Immature natural killer cell (primary cell): ENCODE results near the gene NOP53. TPM values are rescaled to one million over a fixed set of nuclear protein-coding genes. Genes with fewer than 3 reads are reported as not detected.
A peak's percentile ranks its signal among the peaks of the same experiment; 100 is the strongest.
"Not testable (repeated sequence)": the region's sequence is repeated elsewhere in the genome, so short reads cannot be mapped to it uniquely, and the experiment has no call there.

ENCODE experiments used
- DNase-seq, 3 donors: peaks; one replicate each; pipeline ENCODE4 v3.0.0; 2022; ENCODE audit warnings: mixed read lengths in 1 of 3
- H3K27ac Mint-ChIP-seq, 6 donors: one replicate each; pipeline ENCODE4 v1.8.0; 2020; ENCODE audit warnings: mixed read lengths in 6 of 6, mild to moderate bottlenecking in 5 of 6, inconsistent platforms in 4 of 6, moderate library complexity in 3 of 6
- H3K27me3 Mint-ChIP-seq, 3 donors: one replicate each; pipeline ENCODE4 v1.8.0; 2020 to 2021; ENCODE audit warnings: low read depth in 3 of 3, mild to moderate bottlenecking in 3 of 3, mixed read lengths in 3 of 3, moderate library complexity in 3 of 3, inconsistent platforms in 1 of 3
- H3K36me3 Mint-ChIP-seq, 3 donors: one replicate each; pipeline ENCODE4 v1.8.0; 2020; ENCODE audit warnings: mixed read lengths in 3 of 3, inconsistent platforms in 2 of 3, mild to moderate bottlenecking in 2 of 3
- H3K4me1 Mint-ChIP-seq, 2 donors: one replicate each; pipeline ENCODE4 v1.8.0; 2020; ENCODE audit warnings: inconsistent platforms in 2 of 2, mild to moderate bottlenecking in 2 of 2, mixed read lengths in 2 of 2, moderate library complexity in 1 of 2
- H3K4me3 Mint-ChIP-seq, 5 donors: one replicate each; pipeline ENCODE4 v1.8.0; 2020; ENCODE audit warnings: mild to moderate bottlenecking in 5 of 5, mixed read lengths in 5 of 5, inconsistent platforms in 3 of 5, moderate library complexity in 3 of 5
- H3K9me3 Mint-ChIP-seq, 6 donors: one replicate each; pipeline ENCODE4 v1.8.0; 2020; ENCODE audit warnings: mild to moderate bottlenecking in 6 of 6, mixed read lengths in 6 of 6, inconsistent platforms in 4 of 6, moderate library complexity in 3 of 6
- polyA plus RNA-seq, 3 donors: library from polyadenylated mRNA; unstranded; fragments of 300-500 nt; fragmentation: Illumina TruSeq; gene quantifications; one replicate each; pipeline ENCODE4 v1.2.3, GENCODE V29; 2021

Gene NOP53
- polyA plus RNA-seq, 3 donors from 2014 or later = 72.0 to 234 (median 101) TPM

DNA sequence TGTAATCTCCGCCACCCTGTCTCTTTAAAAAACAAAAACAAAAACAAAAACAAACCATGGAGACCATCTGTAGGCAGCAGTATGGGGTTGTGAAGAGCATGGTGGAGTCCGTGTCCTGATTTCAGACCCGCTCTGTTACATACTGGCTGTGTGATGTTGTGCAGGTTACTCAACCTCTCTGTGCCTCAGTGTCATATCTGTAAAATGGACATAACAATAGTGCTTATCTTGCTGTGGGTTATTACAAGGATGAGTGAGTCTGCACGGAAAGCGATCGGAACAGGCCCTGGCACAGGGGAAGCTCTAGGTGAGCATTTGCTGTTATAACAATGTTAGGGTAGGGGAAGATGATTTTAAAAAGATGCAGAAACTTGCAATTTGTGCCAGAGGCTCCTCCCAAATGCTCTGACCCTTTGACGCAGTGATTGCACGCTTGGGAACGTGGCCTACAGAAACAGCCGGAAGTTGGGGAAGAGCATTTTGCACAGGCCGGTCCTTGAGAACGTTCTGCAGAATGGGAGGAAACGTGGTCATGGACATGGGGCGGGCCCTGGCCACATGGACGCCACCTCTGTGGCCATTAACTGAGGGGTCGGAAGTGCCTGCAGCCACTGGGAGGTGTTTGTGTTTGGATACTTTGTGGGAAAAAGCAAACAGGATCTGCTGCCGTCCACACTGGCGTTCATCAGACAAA, 17.4 kb downstream of the NOP53 start:
- Mint-ChIP-seq H3K4me3 (no peak overlapping the region), H3K9me3 (peaks cover 0 to 2% (median 0%) of the 10 kb centered on the region in 6 donors), H3K36me3 (peaks cover 9 to 16% (median 15%) of the 10 kb centered on the region in 3 donors), H3K4me1 (peaks cover 0 to 2% of the 10 kb centered on the region in 2 donors), H3K27me3 (peaks cover 4 to 5% (median 4%) of the 10 kb centered on the region in 3 donors), H3K27ac (no peak overlapping the region)
- DNase-seq = no peak

DNA sequence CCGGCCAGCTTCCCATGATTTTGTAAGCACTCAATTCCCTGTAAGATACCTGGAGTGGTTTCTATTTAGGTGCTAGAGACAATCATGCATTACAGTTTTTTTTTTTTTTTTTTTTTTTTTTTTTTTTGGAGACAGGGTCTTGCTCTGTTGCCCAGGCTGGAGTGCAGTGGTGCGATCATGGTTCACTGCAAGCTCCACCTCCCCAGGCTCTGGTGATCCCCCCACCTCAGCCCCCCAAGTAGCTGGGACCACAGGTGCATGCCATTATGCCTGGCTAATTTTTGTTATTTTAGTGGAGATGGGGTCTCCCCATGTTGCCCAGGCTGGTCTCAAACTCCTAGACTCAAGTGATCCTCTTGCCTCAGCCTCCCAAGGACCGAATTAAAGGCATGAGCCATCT, 19.4 kb downstream of the NOP53 start:
- not testable (repeated sequence) for H3K9me3 Mint-ChIP-seq, H3K4me3 Mint-ChIP-seq, H3K27me3 Mint-ChIP-seq, H3K4me1 Mint-ChIP-seq, H3K36me3 Mint-ChIP-seq, H3K27ac Mint-ChIP-seq, DNase-seq

DNA sequence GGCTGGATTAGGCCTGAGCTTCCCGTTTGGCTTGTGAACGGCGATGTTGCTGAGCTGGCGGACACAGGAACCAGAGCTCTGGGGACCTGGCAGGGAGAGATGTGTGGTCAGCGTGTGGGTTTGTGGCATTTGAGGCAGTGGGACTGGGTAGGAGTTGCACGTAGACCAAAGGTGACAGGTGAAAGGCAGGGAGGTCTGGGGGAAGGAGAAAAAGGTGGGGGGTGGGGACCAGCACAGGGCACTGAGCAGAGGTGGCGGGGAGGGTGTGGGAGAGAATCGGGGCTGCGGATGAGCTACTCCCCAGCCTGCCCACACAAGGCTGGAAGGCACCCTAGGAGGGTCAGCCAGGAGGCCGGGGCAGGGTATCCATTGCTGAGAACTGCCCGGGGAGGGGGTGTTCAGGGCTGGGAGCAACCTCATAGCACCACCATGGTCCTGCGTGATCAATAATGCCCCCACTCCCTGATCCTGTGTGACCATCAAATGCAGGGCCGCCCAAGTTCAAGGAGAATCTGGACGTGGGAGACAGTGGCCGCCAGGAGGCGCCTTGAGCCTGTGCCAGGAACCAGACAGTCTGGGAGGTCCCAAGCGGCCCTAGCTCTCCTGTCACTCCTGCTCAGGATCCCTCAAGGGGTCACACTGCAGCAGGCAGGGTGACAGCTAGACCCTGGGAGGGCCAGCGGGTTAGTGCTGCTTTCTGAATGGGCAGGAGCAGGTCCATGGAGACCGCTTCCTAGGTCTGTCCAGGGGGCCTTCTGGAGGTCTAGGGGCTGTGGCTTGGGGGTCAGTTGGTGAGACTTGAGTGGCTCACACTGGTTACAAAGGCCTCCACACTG, 20.4 kb downstream of the NOP53 start:
- Mint-ChIP-seq H3K36me3 (peaks cover 0 to 3% (median 0%) of the 10 kb centered on the region in 3 donors), H3K9me3 (no peaks in the 10 kb centered on the region), H3K4me1 (no peaks in the 10 kb centered on the region), H3K27me3 (peaks cover 0 to 3% (median 0%) of the 10 kb centered on the region in 3 donors), H3K27ac (no peak overlapping the region), H3K4me3 (no peak overlapping the region)
- DNase-seq = peak in 1 of 3 donors; percentile 29

DNA sequence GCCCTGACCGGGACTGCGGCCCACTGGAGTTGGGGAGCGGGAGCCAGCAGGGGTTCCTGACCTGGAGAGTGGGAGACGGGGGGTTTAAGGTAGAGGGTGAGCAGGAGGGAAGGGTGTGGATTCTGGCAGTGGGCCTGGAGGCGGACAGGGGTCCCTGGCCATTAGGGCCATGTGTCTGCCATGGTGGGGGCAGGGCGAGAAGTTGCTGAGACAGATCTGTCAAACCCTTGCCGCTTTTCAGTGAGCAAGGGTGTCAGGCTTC, 20.9 kb downstream of the NOP53 start:
- DNase-seq = no peak
- Mint-ChIP-seq H3K9me3 (no peaks in the 10 kb centered on the region), H3K4me3 (no peak overlapping the region), H3K27ac (no peak overlapping the region), H3K4me1 (no peaks in the 10 kb centered on the region), H3K27me3 (peaks cover 0 to 3% (median 0%) of the 10 kb centered on the region in 3 donors), H3K36me3 (peaks cover 0 to 3% (median 0%) of the 10 kb centered on the region in 3 donors)

DNA sequence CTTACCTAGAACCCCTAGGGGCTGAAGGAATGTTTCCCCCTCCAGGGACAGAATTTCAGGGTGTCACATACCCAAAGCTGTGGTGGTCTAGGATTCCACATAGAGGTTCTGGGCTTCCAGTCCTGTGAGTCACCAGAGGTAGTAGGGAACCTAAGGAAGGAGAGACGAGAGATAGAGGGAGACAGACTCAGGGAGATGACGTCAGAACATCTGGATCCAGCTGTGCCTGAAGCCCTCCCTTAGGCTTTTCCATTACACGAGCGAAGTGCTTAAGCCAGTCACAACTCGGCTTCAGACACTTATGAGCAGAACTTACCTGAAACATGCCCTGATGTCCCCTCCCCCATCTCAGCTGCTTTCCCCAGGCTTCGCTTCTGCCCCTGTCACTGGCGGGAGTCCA, 21.3 kb downstream of the NOP53 start:
- Mint-ChIP-seq H3K27me3 (peaks cover 0 to 3% (median 0%) of the 10 kb centered on the region in 3 donors), H3K27ac (no peak overlapping the region)
- DNase-seq = no peak

DNA sequence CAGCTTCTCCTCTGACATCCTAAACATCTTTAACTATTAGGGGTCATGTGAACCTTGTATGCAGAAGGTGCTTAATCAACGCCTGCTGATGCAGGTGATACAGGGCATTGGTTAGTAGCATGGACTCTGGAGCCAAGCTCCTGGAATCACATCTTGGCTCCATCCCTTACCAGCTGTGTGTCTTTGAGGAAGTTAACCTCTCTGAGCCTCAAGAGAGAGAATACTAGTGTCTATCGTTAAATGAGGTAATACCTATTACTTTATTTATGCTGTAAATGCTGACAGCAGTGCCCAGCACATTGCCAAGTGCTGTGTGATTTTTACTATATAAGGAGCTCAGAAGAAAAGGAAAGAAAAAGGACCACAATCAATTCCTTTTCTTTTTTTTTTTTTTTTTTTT, 22.0 kb downstream of the NOP53 start:
- Mint-ChIP-seq H3K27me3 (peaks cover 0 to 3% (median 0%) of the 10 kb centered on the region in 3 donors), H3K4me1 (no peaks in the 10 kb centered on the region), H3K27ac (peak overlapping the region in 1 of 6 donors; percentile 11), H3K4me3 (no peak overlapping the region), H3K36me3 (peaks cover 0 to 3% (median 0%) of the 10 kb centered on the region in 3 donors), H3K9me3 (no peaks in the 10 kb centered on the region)
- DNase-seq = no peak

More for the DNA sequence above, 21.3 kb downstream of the NOP53 start:
- Mint-ChIP-seq H3K4me3 (no peak overlapping the region), H3K9me3 (no peaks in the 10 kb centered on the region), H3K4me1 (no peaks in the 10 kb centered on the region), H3K36me3 (peaks cover 0 to 3% (median 0%) of the 10 kb centered on the region in 3 donors)

DNA sequence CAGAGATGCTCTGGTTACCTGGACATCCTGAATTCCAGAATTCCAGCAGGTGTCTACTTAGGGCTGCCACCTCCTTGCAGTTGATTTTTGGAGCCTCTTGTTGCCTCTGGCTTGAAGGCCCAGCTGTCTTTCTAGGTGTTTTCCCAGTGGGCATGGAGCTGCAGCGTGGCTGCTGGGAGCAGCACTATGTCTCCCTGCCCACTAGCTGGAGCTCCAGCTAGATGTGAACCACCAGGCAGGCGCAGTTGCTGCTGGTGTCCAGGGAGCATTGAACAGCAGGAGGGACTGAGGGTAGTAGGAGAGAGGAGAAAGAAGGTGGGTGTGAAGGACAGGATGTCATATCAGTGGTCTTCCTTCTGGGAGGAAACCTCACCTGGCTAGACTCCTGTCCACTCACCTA, 23.3 kb downstream of the NOP53 start:
- Mint-ChIP-seq H3K4me3 (no peak overlapping the region), H3K27ac (no peak overlapping the region), H3K27me3 (peaks cover 0 to 3% (median 0%) of the 10 kb centered on the region in 3 donors), H3K9me3 (no peaks in the 10 kb centered on the region), H3K4me1 (no peaks in the 10 kb centered on the region), H3K36me3 (peaks cover 0 to 3% (median 0%) of the 10 kb centered on the region in 3 donors)
- DNase-seq = no peak

DNA sequence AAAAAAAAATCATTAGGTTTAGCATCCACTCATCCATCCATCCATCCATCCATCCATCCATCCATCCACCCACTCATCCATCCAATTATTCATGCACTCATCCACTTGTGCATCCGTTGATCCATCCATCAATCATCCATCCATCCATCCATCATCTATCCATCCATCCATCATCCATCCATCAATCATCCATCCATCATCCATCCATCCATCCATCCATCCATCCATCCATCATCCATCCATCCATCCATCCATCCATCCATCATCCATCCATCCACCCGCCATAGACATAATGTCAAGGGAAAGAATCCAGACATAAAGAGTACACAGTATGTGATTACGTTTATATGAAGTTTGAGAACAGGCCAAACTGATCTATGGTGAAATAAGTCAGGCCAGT, 24.2 kb downstream of the NOP53 start:
- no peak for DNase-seq
- H3K4me3 Mint-ChIP-seq = no peak overlapping the region
- H3K36me3 Mint-ChIP-seq = peaks cover 0 to 3% (median 0%) of the 10 kb centered on the region in 3 donors
- H3K9me3 Mint-ChIP-seq = no peaks in the 10 kb centered on the region
- H3K4me1 Mint-ChIP-seq = no peaks in the 10 kb centered on the region
- peaks cover 0 to 3% (median 0%) of the 10 kb centered on the region in 3 donors for H3K27me3 Mint-ChIP-seq
- H3K27ac Mint-ChIP-seq = no peak overlapping the region

DNA sequence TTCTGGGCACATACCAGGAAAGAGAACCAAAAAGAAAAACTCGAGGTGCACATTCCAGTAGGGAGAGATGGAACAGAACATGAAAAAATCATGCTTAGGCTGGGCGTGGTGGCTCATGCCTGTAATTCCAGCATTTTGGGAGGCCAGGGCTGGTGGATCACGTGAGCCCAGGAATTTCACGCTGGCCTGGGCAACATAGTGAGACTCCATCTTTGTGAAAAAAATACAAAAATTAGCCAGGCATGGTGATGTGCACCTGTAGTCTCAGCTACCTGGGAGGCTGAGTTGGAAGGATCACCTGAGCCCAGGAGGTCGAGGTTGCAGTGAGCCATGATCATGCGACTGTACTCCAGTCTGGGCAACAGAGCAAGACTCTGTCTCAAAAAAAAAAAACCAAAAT, 25.9 kb downstream of the NOP53 start:
- H3K27ac Mint-ChIP-seq, H3K27me3 Mint-ChIP-seq, H3K4me1 Mint-ChIP-seq, H3K9me3 Mint-ChIP-seq, DNase-seq, H3K36me3 Mint-ChIP-seq, H3K4me3 Mint-ChIP-seq: not testable (repeated sequence)

DNA sequence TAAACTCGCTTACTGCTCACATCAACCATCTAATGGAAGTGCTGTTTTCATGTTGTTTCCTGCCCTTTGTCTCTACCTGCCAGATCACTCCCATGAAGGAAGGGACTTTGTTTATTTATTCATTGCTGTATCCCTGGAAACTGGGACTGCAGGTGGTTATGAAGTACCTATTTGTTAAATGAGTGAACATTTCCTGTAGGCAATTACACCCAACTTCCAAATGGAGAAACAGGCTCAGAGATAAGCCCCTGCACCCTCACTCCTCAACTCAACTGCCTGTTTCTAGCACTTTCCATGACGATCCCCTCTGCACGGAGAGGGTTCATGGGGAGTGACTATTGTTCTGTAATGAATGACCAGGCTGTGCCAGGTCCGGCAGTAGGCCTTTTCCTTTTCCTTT, 31.2 kb downstream of the NOP53 start:
- peaks cover 1 to 2% (median 2%) of the 10 kb centered on the region in 3 donors for H3K27me3 Mint-ChIP-seq
- DNase-seq = no peak
- H3K9me3 Mint-ChIP-seq = no peaks in the 10 kb centered on the region
- peak overlapping the region in 1 of 6 donors; percentile 8 for H3K27ac Mint-ChIP-seq
- H3K4me1 Mint-ChIP-seq = peaks cover 24 to 31% of the 10 kb centered on the region in 2 donors
- peaks cover 0 to 4% (median under 1%) of the 10 kb centered on the region in 3 donors for H3K36me3 Mint-ChIP-seq
- peak overlapping the region in 2 of 5 donors; percentile 31 to 96 for H3K4me3 Mint-ChIP-seq

DNA sequence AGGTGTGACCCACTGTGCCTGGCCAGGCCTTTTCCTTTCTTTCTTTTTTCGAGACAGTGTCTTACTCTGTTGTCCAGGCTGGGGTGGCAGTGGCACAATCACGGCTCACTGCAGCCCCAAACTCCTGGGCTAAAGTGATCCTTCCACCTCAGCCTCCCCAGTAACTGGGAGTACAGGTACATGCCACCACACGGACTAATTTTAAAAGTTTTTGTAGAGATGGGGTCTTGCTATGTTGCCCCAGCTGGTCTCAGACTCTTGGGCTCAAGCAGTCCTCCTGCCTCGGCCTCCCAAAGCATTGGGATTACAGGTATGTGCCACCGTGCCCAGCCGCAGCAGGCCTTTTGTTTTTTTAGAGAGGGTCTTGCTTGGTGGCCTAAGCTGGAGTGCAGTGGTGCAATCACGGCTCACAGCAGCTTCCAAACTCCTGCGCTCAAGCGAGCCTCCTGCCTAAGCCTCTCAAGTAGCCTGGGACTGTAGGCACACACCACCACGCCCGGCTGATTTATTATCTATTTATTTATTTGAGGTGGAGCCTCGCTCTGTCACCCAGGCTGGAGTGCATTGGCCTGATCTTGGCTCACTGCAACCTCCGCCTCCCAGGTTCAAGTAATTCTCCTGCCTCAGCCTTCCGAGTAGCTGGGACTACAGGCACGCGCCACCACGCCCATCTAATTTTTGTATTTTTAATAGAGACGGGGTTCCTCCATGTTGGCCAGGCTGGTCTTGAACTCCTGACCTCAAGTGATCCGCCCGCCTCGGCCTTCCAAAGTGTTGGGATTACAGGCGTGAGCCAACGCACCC, 32.1 kb downstream of the NOP53 start:
- Mint-ChIP-seq H3K27ac (peak overlapping the region; percentile 86 to 98 (median 94)), H3K4me1 (peaks cover 27 to 33% of the 10 kb centered on the region in 2 donors), H3K4me3 (peak overlapping the region; percentile 93 to 96 (median 96))
- H3K36me3 Mint-ChIP-seq, H3K27me3 Mint-ChIP-seq, DNase-seq, H3K9me3 Mint-ChIP-seq: not testable (repeated sequence)

DNA sequence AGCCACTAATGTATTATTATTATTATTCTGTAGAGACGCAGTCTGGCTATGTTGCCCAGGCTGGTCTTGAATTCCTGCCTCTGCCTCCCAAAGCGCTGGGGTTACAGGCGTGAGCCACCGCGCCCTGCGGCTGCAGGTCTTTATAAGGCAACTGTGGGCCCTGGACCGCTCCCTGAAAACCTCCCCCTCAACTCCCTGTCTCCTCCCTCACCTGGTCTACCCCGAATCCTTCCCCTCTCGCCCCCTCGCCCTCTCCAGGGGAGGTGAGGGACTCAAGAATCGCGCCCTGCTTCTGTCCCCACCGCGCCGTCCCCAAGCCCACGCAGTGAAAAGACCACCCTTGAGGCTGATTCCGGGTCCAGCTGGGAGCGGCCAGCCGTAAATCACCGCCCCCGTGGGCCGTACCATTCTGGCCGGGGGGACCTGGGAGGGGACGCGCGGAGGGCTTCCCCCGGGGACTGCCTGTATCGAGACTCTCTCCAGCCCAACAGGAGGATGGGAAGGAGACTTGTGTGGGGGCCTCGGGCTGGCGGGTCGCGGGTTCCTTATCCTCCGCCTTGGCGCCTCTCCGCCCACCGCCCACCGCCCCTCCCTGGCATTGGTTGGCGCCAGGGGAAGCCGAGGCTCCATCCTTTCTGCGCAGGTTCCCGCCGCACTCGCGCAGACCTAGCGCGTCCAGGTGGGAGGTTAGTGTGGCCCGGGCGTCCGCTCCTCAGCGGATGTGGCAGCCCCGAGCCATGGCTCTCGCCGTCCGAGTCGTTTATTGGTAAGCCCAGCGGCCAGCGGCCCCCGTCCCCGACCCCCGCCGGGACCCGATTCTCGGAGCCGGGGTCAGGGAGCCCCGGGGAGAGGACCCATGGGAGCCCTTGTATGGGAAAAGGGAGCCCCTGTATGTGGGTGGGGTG, 33.0 kb downstream of the NOP53 start, which contains the start of gene SELENOW:
Gene SELENOW (plus strand): TSS at position 655 of the 905 bp plus-strand sequence. CDS start 83 bp downstream, at position 738.
- Mint-ChIP-seq H3K27me3 (peaks cover 1 to 4% (median 2%) of the 10 kb centered on the region in 3 donors), H3K4me3 (peak within 1 kb of the TSS; percentile 93 to 96 (median 96)), H3K36me3 (peaks cover 0 to 10% (median 6%) of the 10 kb centered on the region in 3 donors), H3K27ac (peak within 1 kb of the TSS; percentile 86 to 98 (median 94)), H3K4me1 (peaks cover 27 to 33% of the 10 kb centered on the region in 2 donors), H3K9me3 (no peaks in the 10 kb centered on the region)
- DNase-seq = peak; percentile 81 to 85 (median 84)

DNA sequence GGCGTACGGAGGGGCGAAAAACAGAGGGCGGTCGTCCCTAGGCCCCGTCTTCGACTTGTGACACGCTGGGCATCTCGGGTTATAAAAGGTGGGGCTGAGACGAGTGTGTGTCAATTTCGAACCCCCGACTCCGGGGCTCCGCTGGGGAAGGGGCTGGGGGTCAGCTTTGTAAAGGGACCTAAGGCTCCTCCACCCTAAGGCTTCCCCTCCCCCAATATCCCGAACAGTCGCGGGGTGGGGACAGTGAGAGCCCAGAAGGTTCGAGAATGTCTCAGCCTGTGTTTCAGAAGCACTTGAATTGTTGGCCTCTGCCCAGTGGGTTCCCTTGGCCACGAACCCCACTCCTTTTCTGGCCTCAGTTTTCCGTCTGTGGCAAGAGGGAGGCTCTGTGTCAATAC, 33.6 kb downstream of the NOP53 start:
- no peak for DNase-seq
- H3K27me3 Mint-ChIP-seq = peaks cover 1 to 4% (median 2%) of the 10 kb centered on the region in 3 donors
- H3K4me1 Mint-ChIP-seq = peaks cover 27 to 33% of the 10 kb centered on the region in 2 donors
- H3K27ac Mint-ChIP-seq = peak overlapping the region; percentile 86 to 93 (median 90)
- no peaks in the 10 kb centered on the region for H3K9me3 Mint-ChIP-seq
- H3K4me3 Mint-ChIP-seq = peak overlapping the region; percentile 93 to 96 (median 96)
- peaks cover 0 to 10% (median 6%) of the 10 kb centered on the region in 3 donors for H3K36me3 Mint-ChIP-seq
